OCI-LY3 (cell line): ENCODE results near the gene TBX1.

ENCODE experiments used
- CTCF ChIP-seq: fragments of 200-600, 300-600 bp; sonication (generic); IDR thresholded peaks from 2 replicates; pipeline ENCODE4 v1.5.1; 2014; ENCODE audit warnings: antibody characterized with exemption, low read length, low read depth
- EZH2phosphoT487 ChIP-seq: fragments of 200-600 bp; shearing (Covaris generic); IDR thresholded peaks from 2 replicates; pipeline ENCODE4 v1.6.1; 2018; ENCODE audit warnings: antibody characterized with exemption, mixed run types, low read depth

- no peak for TF ChIP-seq CTCF
- no peak for TF ChIP-seq EZH2phosphoT487
Measured at GRCh38 chr22:19763458-19764298, 3.1 kb downstream of the TBX1 start.
